GM21825 (cell line): Measurements from ENCODE around the gene SGMS1.
"Not testable (repeated sequence)": the region's sequence is repeated elsewhere in the genome, so short reads cannot be mapped to it uniquely, and the experiment has no call there.

Source experiments
- ATAC-seq: cut with Tn5 transposase; IDR thresholded peaks from one replicate; pipeline ENCODE4 v1.9.1; 2021; ENCODE audit warnings: mild to moderate bottlenecking, moderate library complexity; ENCODE audit not compliant: unreplicated experiment

The SGMS1 gene

DNA sequence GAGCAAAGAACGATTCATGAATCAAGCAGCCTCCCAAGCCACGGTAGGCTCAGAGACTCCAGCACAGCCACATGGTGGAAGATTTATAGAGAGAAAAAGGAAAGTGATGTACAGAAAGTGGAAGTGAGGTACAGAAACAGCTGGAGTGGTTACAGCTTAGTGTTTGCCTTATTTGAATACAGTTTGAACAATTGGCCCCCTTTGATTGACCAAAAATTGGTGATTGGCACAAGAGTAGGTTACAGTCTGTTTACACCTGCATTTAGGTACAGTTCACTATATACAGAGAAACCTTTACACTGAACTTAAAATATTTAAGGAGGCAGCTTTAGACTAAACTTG is 236.1 kb downstream of the SGMS1 start:
- ATAC-seq: no peak

DNA sequence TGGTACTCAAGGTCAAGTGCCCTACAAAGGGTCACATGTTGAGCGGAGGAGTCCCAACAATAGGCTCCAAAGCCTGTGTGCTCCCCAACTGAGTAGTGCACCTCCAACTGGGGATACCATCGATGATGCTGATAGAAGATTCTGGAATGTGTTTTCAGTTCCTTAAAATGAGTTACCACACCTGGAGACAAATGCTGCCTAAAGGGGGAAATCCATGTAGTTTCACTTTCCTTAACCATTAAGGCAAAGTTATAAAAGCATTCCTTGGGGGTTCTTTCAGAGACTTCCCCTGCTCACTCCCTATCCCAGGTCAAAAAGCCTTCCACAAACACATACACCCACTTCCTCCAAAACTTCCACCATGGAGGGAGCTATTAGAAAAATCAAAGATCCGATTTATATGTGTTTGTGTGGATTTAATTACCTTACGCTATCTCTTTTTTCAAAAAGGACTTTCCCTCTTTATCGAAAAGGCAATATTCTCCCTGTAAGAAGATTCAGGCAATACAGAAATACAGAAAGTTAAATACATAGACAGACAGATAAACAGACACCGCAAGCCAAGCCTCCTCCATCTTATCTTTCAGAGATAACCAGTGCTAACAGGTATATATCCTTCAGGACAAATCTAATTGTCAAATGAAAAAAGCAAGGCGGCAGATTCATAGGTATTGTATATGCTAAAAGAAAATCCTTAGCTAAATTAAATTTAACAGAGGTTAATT is 236.6 kb downstream of the SGMS1 start:
- no peak for ATAC-seq

DNA sequence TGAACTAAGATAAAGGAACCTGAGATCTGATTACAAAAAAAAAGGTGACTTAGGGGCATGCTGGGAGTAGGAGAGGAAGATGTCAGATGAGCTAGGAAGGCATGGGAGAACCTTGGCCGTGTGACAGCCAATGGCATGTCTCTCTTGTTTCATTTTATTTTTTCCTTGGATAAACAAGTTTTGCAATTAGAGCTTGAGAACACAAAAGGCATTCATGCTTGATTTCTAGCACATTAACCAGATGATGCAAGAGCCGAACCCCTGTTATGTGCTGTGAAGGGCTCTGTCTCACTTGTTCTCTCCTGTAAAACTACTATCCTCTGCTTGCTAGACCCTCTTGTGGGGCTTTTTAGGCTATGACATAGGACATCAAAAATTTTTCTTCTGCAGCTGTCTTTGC is 238.1 kb downstream of the SGMS1 start:
- no peak for ATAC-seq

DNA sequence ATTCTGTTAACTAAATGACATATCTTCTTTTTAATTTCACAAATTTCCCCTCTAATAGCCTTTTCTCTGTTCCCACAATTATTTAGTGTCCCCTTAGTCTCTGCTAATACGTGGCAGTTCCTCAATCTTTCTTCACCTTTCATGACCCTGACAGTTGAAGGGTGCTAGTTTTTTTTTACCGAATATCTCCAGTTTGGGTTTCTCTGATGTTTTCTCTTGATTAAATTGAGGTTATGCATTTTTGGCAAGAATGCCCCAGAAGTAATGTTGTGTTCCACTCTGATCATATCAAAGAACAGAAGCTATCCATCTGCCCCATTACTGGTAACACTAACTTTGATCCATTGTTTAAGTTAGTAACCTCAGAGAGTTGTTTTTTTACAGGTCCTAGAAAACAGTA is 238.9 kb downstream of the SGMS1 start:
- no peak for ATAC-seq

DNA sequence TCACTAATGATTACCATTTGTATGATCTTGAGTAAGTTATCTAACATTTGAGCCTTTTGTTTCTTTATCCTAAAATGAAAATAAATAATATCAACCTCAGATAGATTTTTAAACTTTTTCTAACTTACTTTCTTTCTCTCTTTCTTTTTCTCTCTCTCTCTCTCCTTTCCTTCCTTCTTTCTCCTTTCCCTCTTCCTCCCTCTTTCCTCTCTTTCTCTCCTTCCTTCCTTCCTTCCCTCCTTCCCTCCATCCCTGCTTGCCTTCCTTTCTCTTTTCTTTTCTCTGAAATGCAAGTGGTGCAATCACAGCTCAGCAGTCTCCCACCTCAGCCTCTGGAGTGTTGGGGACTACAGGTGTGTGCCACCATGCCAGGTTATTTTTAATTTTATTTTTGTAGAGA is 239.5 kb downstream of the SGMS1 start:
- no peak for ATAC-seq

DNA sequence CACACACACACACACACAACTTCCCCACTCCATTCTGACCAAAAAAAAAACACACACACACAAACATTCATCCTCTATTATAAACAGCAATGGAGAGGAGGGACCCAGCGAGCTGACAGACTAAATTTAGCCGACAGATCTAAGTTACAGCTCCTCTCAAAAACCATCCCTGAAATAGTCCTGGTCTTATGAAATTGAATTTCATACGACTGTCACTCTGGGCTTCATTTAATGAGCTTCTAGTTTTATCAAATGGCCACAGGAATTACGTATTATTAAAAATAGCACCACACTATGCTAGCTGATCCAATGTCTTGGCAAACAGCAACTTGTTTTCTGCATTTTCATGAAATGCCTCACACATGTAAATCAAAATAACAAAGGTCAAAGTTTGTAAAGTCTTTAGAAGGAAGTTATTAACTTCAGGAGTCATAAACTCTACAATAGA is 241.2 kb downstream of the SGMS1 start:
- ATAC-seq: no peak

DNA sequence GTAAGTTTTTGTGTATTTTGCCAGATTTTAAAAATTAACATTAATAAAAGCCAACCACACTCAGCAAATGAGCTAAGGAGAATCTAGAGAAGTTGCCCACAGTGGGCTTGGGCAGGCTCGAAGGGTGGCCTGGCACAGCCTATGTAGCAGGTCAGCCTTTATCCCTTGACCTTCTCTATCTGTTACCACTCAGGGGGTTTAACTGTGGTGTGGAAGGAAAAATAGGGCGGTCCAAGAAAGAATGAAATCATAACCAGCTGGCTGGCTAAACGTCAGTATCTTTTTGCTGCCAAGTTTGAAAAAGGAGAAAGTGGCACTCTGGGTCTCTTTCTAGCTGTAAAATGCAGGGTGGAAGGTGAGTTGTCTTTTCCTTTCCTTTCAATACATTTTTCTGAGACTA is 242.1 kb downstream of the SGMS1 start:
- no peak for ATAC-seq

DNA sequence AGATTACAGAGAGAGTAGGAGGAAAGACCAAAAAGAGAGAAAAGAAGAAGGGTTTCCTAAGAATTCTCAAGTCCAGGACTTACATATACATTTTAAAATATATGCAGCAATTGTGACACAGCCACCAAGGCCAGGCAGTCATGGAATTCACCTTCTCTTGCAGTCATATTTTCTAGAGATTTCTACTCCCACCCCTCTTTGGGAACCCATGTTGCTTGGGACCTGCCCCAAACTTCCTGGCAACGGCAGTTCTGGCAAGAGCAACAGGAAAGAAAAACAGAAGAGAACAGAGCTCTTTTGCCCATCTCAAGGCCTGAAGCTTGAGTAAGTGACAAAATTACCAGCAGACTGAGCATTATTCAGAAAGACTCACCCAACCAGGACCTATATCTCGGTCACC is 244.1 kb downstream of the SGMS1 start:
- no peak for ATAC-seq

DNA sequence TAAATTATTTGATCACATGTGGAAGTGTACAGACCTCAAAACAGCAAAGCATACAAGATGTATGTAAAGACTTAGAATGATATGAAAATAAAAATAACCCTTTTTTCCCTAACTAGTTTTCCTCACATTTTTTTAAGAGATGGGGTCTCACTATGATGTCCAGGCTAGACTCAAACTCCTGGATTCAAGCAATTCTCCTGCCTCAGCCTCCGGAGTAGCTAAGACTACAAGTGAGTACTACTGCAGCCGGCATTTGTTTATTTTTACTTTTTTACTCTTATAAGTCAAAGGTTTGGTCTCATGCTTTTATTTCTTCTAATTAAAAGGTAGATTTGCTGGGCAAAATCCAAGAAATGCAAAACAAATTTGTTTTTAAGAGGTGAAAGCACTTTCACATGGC is 248.0 kb downstream of the SGMS1 start:
- no peak for ATAC-seq

DNA sequence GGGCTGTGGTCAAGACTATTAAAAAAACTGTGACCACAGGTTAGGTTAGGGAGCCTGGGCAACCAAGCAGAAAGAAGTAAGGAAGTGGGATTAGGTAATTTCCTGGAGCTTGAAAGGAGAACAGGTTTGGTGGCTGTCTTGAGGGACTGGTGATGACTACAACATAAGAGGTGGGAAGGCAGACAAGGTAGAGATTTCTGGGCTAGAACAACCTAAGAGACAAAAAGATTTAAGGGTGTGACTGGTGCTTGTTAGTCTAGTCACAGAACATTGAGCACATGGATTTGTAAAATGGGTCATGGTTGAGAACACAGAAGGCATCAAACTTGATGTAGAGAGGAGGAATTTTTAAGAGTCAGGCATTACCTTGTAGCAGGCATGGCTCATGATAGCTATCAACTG is 248.7 kb downstream of the SGMS1 start:
- no peak for ATAC-seq

DNA sequence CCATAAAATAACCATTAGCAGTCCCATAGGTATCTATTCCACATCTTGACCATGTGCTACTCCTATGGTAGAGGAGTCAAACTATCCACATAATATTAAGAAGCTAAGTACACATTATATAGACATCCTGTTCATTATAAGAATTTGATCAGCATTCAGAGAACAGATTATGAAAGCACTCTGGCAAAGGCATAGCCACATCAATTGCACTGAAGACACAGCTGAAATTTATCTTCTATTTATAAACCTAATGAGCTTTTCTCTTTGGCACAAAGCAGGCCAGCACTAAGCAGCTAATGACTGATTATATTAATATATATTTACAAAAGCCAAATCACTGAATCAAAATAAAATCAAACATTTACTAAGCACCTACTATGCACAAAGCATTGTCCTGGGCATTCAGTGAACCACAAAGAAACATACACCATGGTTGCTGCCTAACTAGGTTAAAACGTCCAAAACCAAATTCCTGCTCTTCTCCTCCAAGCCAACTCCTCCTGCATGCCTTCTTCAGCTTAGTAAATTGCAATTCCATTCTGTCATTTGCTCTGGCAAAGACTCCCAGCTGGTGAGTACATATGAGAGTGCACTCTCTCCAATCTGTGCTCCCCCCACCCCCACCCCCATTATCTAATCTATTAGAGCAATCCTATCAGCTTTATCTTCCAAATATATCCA is 249.8 kb downstream of the SGMS1 start:
- no peak for ATAC-seq

DNA sequence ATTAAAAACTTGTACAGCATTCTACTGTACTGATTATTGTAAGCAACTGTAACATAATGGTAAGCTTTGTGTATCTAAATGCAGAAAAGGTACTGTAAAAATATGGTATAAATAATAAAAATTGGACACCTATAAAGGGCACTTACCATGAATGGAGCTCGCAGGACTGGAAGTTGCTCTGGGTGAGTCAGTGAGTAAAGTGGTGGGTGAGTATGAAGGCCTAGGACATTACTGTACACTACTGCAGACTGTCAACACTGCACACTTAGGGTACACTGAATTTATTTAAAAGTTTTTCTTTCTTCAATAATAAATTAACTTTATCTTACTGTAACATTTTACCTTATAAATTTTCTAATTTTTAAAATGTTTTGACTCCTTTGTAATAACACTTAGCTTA is 253.8 kb downstream of the SGMS1 start:
- no peak for ATAC-seq

DNA sequence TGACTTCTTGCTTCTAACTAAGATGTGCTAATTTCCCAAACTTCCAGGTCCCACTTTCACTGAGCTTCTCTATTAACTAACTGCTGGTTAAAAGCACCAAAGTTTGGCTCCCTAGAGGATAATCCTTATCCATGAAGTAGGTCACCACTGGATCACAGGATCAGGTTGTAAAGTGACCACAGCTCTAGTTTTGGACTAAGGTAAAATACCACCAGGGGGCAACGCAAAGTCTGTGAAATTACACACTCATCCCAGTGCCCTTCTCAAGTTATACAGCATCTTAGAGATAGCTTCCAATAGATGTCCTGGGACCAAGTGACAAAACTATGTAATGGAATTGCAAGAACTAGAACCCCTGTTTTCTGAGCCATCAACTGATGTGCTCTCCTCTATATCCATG is 256.0 kb downstream of the SGMS1 start:
- no peak for ATAC-seq

DNA sequence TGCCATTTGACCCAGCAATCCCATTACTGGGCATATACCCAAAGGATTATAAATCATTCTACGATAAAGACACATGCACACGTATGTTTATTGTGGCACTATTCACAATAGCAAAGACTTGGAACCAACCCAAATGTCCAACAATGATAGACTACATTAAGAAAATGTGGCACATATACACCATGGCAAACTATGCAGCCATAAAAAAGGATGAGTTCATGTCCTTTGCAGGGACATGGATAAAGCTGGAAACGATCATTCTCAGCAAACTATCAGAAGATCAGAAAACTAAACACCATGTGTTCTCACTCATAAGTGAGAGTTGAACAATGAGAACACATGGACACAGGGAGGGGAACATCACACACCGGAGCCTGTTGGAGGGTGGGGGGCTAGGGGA is 257.3 kb downstream of the SGMS1 start:
- not testable (repeated sequence) for ATAC-seq

DNA sequence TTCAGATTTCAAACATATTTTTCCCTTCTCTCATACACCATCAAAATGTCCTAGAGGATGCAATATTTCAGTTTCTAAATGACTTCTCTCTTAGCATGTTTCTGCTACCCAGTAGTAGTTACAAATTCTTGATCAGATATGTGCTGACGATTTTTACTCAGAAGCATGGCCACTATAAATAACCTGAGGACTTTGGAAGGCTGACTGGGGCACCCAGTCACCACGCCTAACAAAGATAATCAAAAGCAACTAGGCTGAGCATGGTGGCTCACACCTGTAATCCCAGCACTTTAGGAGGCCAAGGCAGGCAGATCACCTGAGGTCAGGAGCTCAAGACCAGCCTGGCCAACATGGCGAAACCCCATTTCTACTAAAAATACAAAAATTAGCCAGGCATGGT is 259.0 kb downstream of the SGMS1 start:
- ATAC-seq: not testable (repeated sequence)

DNA sequence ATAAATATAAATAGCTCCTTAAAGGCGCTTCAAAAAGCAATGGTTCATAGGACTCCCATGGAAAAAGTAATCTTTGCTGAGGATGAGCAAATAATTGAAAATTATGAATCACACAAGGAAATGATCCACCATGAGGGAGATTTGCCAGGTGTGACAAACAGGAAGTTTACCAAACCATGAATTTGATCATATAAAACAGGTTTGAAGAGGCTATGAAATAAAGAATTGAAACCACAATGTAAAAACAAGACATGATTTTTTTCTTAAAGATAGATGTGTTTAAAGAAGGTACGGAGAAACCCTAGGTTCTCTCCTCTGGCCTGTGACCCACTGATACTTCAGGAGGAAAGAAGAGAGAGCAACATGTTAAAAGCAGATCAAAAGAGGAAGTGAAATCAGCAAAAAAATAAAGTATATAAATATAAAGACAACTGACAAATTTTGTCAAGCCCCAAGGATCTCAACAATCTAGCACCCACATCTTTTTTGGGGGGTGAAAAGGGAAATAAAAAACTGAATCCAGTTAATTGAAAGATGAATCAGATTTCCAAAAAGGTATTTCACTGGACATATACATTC is 261.1 kb downstream of the SGMS1 start:
- peak; percentile 79 for ATAC-seq

DNA sequence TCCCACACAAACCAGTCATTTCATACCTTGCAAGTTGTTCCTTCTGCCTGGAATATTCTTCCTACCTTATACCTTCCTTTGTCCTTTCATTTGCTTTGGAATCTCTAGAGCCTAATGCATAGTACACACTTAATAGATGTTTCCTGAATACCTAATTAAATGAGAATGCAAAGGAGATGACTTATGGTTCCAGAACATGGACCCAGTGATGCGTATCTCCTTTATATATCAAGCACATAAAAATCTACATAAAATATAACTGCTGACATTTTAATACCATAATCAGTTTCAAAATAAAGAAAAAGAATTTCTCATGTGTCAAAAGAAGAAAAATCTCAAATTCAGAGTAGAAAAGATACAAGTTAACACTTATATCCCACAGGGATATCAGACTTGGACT is 261.8 kb downstream of the SGMS1 start:
- no peak for ATAC-seq

DNA sequence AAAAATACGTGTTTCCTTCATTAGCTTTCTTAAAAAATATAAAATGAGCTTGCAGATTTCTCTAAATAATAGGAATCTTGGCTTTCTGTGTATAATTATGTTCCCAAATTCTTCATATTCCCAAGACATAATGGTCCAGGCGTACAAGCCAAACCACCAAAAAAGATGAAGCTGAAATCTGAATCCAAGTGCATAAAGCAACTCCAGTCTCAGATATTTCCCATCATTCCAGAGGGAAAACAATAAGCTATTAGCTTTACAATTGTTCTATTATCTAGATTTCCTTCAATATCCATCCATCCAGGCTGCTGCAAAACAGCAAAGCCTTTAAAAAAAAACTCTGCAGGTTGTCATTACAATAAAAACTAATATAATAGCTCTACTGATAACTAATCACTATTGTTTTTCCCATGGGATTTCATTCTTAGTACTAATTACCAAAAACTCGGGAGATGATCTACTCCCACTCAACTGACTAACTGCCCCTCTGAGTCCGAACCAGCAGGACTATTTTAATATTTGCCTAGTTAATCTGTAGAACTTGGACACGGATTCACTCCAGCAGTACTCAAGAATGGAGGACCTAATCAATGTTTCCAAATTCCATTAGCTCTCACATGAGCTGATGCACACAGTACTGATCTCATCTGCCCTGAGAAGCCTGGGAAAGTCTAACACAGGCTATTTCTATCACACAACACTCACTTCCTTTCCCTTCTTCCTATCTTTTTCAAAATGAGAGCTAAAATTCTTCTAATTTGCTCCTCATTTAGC is 263.5 kb downstream of the SGMS1 start:
- no peak for ATAC-seq

DNA sequence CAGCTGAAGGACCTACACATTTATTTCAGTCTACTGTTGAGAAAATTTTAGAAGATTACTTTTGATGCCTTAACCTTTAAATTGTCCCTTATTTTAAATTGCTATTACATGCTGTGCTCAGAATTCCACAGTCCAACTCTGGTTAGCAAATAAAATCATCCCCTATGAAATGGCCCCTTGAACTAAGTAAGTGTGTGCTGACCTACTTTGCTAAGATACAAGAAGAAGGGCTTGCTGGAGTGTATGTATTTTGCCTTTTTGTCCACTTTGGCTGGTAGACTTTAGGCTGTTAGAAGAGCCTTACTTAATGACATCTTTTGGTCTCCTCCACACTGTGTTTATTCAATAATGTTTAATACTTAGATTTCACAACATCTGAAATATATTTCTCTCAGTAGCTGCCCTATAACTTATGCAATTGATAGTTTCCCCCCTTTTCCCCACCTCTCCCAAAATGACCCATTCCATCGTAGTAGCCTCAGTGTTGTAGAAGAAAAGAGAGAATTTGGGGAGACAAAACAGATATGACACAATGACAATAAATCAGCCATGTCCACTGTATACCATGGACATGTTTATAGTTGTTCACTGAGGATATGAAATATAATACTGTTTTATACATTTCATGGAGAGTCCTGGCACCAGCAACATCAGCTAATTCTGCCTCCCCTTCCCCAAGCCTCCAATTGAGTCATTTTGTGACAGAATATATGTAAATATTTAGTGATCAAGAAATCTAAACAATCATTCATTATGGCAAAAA is 264.6 kb downstream of the SGMS1 start:
- ATAC-seq: no peak

DNA sequence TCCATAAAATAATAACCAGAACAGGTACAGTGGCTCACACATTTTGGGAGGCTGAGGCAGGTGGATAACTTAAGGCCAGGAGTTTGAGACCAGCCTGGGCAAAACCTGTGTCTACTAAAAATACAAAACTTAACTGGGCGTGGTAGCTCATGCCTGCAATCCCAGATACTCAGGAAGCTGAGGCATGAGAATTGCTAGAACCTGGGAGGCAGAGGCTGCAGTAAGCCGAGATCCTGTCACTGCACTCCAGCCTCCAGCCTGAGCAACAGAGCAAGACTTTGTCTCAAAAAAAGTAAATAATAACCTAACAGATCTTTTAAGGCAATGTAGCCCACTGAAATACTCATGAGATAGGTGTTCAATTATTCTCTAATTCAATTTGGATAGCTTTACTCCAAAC is 265.3 kb downstream of the SGMS1 start:
- no peak for ATAC-seq

DNA sequence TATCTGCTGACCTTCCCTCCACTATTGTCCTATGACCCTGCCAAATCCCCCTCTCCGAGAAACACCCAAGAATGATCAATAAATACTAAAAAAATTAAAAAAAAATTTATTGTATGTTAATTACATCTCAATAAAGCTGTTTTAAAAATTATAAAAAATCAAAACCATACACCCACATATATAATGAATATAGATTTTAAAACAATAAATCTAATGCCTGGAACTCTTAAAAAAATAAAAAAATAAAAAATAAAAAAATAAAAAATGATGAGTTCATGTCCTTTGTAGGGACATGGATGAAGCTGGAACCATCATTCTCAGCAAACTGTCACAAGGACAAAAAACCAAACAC is 267.3 kb downstream of the SGMS1 start:
- ATAC-seq: not testable (repeated sequence)
